Right lobe of liver (tissue), 4 donors: ENCODE measurements around the gene CRIM1.

Experiments
- POLR2A ChIP-seq: fragments of 450-650 bp; IDR thresholded peaks from one replicate; pipeline ENCODE4 v1.6.1; 2017; ENCODE audit warnings: antibody characterized with exemption, mild to moderate bottlenecking
- TF ChIP-seq, protein P1 (sequence below), 4 donors: fragments of 200-600 bp in 3 of 4; fragments of 450-650 bp in 1 of 4; IDR thresholded peaks; one replicate each; pipeline versions ENCODE4 v1.5.1 to v1.8.0; 2016 to 2022; ENCODE audit warnings: antibody characterized with exemption in 4 of 4, mild to moderate bottlenecking in 2 of 4
- donor health status: DM: no; HTN: no; CAD: no.
- donor health status: DM: no; HTN: no; CAD: no.
- donor health status: DM: no; HTN: yes; CAD: no.

DNA sequence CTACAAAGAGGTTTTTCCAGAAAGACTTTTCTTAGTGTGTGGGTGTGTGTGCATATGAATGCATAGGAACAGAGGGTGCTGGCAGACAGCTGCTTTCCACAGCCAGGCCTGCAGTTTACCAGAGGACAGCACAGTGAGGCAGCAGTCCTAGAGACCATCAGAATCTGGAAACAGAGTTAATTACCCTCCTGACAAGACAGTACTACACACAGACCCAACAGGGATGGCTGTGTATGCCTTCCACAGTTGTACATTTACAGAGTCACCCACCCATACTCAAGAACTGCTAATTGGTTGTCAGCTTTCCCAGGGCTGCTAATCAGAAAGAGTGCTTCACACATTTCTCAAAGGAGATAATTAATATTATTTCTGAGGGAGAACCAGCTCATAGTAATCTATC, 137.7 kb downstream of the CRIM1 start:
- TF ChIP-seq, protein P1, sequence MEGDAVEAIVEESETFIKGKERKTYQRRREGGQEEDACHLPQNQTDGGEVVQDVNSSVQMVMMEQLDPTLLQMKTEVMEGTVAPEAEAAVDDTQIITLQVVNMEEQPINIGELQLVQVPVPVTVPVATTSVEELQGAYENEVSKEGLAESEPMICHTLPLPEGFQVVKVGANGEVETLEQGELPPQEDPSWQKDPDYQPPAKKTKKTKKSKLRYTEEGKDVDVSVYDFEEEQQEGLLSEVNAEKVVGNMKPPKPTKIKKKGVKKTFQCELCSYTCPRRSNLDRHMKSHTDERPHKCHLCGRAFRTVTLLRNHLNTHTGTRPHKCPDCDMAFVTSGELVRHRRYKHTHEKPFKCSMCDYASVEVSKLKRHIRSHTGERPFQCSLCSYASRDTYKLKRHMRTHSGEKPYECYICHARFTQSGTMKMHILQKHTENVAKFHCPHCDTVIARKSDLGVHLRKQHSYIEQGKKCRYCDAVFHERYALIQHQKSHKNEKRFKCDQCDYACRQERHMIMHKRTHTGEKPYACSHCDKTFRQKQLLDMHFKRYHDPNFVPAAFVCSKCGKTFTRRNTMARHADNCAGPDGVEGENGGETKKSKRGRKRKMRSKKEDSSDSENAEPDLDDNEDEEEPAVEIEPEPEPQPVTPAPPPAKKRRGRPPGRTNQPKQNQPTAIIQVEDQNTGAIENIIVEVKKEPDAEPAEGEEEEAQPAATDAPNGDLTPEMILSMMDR (IDR thresholded peaks at IDR 0.05), result no peak
- no peak for TF ChIP-seq POLR2A
